Stimulated activated CD8-positive, alpha-beta memory T cell treated with anti-CD3 and anti-CD28 coated beads, Interleukin-7, amount 100 ng/mL, for 24 hours (primary cell): ENCODE data around the gene RNLS.

Experiments
- DNase-seq: peaks from one replicate; pipeline ENCODE4 v3.0.0-alpha.2; 2020; ENCODE audit warnings: low read depth

Gene RNLS

DNA sequence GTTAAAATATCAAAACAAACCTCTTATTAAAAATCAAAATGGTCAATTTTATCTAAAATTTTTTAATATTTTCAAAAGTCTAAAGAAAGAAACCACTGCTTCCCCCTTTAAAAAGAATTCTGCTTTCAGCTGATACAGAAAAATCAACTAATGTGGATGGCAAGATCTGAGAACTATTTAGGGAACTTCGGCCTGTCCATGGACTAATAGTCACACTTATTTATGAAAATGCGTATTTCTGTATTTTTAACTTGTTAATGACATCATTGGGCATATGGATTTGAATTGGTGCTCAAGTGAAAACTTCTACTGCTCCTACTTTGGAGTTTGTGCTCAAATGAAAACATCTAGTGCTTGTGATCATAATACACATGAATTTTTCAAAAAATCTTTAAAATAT, 31.9 kb downstream of the RNLS start:
- DNase-seq = no peak

DNA sequence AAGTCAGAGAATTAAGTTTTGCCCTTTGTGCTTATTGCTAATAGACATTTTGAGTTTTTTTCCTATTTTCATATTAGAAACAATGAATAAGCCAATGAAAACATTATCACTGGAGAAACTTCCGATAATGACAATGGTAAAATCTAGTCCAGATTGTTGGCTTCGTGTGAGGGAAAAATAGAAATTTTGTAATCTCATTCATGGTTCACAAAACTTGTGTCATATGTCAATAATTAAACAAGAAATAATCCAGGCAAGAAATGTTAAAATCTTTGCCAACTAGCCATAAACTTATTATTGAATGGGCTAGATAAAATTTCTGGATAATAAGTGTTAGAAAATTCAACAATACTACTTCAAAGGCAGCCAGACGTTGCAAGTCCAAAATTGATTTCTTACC, 36.6 kb downstream of the RNLS start:
- DNase-seq = no peak

- no peak for DNase-seq
Observed at GRCh38 chr10:88545359-88545758, 37.8 kb downstream of the RNLS start.

DNA sequence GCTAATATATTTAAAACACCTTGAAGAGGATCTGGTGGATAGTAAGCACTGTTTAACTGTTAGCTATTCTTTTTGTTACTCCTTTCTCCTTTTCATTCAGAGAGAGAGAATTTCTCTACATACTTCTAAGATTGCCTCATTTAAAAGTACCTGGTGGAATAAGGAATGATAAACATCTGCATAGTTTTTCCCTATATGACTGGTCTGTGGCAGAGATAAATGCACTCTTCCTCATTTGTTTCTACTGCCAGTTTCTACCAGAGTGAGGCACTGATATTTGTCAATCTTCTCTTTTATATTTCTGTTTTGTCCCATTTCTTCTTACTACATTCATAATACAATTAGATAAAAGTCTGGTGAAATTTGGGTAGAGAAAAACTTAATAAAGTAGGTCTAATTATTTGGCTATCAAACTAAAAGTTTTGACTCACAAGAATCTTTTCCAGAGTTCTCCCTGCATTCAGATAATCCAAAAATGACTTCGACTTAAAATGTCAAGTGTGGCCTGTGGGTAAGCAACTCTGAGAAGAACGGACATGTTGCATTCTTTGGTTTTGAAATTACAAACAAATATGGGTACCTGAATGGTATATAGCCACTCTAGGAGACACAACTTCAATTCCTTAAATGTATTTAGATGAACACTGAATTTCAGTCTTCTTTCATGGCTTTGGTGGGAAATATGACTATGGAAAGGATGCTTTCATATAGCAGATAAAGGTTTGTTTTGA, 38.8 kb downstream of the RNLS start:
- DNase-seq = no peak

- no peak for DNase-seq
Observed at GRCh38 chr10:88542522-88542921, 40.6 kb downstream of the RNLS start.

GRCh38 chr10:88541116-88541626, 41.9 kb downstream of the RNLS start:
- no peak for DNase-seq

DNA sequence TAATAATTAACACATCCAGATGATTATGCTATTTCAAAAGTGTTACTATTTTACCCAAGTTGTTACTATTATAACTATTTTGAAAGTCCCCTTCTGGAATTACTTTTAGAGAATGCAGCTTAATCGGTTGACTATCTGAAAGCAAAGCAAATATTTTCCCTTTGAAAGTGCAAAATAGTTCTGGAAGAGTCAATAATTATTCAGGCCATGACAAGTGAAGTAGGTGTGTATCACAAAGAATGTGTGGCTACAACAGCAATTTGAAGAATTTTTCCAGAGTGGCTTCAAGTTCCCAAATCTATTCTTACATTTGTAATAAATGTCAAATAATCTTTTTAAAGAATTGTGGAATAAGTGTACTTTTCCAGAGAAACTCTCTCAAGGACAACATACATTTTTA, 42.8 kb downstream of the RNLS start:
- DNase-seq = no peak

DNA sequence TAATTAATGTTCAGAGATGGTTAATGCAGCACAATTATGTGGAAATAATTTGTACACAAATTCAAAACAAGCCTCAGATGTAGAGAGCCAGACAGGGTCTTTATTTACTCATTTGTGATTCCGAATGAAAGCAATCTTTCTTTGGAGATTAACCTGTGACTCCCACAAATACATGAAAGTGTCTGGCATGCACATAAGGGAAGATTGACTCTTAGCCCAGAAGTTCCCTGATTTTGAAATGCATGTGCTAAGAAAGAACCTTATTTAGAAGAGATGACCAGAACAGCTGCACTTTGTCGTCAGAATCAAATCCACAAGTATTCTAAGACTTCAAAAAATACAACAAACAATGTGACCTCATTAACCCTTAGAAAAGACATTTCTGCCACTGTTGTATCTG, 45.1 kb downstream of the RNLS start:
- no peak for DNase-seq

DNA sequence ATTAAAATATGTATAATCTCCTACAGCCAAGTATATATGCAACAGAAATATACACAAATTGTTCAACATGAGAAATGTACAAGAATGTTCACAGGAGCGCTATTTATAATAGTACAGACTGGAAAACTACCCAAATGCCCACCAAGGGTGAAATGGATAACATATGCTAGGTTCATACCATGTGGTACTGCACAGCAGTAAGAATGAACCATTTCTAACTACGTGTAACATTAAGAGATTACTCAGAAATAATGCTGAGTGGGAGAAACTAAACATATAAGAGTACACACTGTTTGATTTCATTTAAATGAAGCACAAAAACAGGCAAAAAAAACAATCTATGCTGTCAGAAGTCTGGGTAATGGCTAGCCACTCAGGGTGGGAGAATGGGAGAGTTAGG, 45.8 kb downstream of the RNLS start:
- no peak for DNase-seq

DNA sequence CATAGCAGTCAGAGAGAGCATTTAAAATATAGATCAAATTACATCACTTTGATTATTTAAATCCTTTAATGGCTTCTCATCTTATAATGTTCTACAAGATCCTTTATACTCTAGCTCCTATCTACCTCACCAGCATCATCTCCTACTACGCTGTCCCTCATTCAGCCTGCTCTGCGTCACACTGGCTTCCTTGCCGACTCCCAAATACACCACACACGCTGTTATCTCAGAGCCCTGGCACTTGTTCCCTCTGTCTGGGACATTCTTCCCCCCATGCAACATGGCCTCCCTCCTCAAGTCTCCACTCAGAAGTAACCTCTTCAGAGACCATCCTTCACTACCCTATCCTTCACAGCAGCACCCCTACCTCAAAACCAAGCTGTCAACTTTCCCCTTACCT, 46.7 kb downstream of the RNLS start:
- no peak for DNase-seq

GRCh38 chr10:88534072-88534665, 48.9 kb downstream of the RNLS start:
- no peak for DNase-seq

DNA sequence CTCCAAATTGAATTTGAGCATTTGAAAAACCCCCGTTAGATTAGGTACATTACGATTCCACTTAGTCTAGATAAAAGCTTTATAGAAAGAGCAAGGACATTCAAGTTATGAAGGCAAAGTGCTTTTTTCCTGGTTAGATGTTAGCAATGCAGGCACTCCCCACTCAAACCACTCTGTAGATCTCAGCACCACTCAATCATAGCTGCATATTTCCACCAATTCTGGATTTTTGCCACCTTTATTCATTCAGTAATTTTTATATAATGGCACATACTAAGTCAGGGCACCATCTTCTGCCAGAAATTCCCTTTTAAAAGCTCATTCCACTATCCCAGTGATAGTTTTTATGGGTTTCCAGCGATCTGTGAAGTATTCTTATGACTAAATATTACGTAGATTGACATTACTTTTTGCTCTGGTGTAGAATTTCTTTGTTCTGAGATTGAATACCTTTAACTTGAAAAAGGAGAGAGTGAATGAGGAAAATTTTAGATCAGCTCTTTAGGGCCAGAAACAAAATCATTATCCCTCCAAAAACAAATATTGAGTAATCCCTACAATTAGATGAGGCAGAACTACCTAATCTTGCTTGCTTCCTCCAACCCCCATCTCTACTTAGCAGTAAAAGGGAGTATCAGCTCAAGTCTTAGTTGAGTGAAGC, 51.6 kb downstream of the RNLS start:
- no peak for DNase-seq

- DNase-seq = no peak
Observed at GRCh38 chr10:88530629-88531391, 52.3 kb downstream of the RNLS start.

GRCh38 chr10:88530093-88530492, 53.0 kb downstream of the RNLS start:
- no peak for DNase-seq

- no peak for DNase-seq
Observed at GRCh38 chr10:88528806-88529570, 54.1 kb downstream of the RNLS start.

- DNase-seq = no peak
Observed at GRCh38 chr10:88528201-88528600, 54.9 kb downstream of the RNLS start.

GRCh38 chr10:88527245-88527644, 55.9 kb downstream of the RNLS start:
- no peak for DNase-seq

DNA sequence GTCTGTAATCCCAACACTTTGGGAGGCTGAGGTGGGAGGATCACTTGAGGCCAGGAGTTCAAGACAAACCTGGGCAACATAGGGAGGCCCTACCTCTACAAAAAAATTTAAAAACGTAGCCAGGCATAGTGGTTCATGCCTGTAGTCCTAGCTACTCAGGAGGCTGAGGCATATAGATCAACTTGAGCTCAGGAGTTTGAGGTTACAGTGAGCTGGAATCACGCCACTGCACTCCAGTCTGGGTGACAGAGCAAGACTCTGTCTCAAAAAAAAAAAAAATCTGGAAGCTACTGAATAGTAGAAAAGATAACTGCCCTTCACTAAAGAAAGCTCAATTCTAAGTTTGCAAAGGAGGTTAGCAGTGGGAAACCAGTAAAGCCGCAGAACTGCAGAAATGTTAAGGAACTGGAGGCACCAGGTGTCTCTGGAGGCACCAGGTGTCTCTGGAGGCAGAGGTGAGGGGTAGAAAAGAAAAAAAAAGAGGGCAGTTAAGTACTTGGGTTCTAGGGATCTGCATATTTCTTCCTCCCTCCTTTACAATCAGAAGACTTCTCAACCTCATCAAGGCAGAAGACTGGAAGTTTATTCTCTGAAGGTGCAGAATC, 56.5 kb downstream of the RNLS start:
- DNase-seq = no peak

DNA sequence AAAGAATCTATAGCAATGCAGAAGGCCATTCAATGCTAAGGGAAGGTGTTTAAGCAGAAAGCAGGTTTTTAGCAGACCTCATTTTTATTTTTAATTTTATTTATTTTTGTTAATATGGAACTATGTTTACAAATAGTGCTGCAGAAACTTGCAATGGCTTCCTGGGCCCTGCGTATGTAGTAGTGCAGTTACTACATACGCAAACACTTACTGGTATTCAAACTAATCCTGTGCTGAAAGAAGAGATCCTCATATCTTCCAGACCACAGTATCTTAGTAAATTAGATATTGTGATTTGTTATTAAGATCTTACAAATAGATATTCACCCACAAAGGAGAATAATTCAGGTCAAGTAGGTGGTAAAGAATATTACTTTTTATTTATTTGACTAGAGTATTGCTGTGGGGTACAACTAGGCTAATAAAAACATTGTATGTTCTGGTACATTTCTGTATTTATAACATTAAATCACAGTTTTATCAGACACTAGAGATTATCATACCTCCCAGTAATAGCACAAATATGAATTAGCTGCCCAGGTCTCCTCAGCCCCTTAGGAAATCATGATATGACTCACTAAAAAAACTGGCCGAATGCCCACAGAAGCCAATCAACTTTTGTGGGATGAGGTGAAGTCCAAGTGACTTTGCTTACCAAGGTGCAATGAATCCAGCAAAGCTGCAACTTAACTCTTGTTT, 57.6 kb downstream of the RNLS start:
- no peak for DNase-seq

DNA sequence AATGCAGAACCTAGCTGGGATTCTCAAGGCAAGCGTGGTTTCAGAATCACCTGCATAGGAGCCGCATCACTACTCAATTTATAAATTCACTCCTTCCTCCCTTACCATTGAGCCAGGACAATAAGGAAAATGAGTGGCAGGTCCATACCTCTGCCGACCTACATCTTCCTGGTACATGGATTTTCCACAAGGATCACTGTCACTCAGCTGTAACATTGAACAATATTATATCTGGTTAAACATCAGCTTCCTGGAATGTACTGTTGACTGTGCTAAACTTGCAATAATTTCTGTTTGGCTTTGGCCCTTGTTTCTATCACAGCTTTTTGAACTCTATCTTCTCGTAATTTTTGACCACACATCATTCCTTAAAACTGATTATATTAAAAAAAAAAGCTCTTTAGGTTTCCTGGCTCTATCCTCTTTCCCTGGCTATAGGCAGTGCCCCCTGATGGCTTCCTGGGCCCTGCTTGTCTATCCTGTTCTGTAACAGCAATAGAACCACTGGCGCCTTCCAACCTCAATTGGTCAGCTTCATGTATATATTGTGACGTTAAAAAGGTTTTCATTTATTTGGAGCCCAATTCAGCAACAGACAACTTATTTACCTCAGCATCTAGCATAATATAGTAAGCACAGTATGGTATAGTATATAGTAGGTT, 59.2 kb downstream of the RNLS start:
- DNase-seq = no peak
